ENCODE data around the gene PARP16. TPM values are rescaled to one million over a fixed set of nuclear protein-coding genes. Genes with fewer than 3 reads are reported as not detected.
"Not testable (repeated sequence)": the region's sequence is repeated elsewhere in the genome, so short reads cannot be mapped to it uniquely, and the experiment has no call there.

The PARP16 gene
- total and polyA plus RNA-seq, 4 experiments from 2014 or later: 20.8 to 27.2 (median 24.2) TPM

DNA sequence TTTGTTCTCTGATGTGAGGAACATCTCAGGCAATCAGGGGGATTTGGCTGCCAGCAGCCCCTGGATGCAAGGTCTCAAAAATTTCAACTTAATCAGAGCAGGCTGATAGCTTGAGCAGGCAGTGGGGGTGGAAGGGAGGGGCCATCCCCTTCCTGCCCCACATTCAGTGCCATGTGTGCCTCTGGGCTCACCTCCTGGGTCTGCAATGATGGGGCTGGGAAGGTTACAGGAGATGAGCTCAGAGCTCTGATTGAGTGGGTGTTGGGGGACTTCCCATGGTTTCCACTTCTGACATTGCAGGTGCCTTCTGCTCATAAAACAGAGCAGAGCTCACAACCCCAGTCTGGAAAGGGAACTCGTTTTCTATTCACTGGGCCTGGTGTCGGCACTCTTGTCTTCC, 37.0 kb downstream of the PARP16 start:
- H3K9me3 Mint-ChIP-seq: no peaks in the 10 kb centered on the region
- H3K9me3 ChIP-seq (ENCODE audit: control insufficient read depth in 1 of 2, low read length in 2 of 2): no peaks in the 10 kb centered on the region
- H3K27me3 ChIP-seq (ENCODE audit: insufficient read depth, low read length): no peaks in the 10 kb centered on the region
- ChIA-PET CTCF (ENCODE audit: partially characterized antibody) (interaction anchor here (0.7 kb wide), 1 partner anchor 1140 kb away, joined by 4 read pairs; no protein-coding TSS in a partner anchor), POLR2A (ENCODE audit: partially characterized antibody) (no interaction called here)
- no peak for DNase-seq
- no peak overlapping the region for H3K27ac ChIP-seq (ENCODE audit: low read depth, low read length)
- H3K4me3 Mint-ChIP-seq: no peak overlapping the region
- H3K27me3 Mint-ChIP-seq: no peaks in the 10 kb centered on the region
- H3K27ac Mint-ChIP-seq: peak overlapping the region in 1 of 7 donors; percentile 6
- peaks cover 20 to 22% of the 10 kb centered on the region in 2 donors for H3K36me3 Mint-ChIP-seq
- peaks cover 0 to 8% (median 0%) of the 10 kb centered on the region in 4 donors for H3K4me1 Mint-ChIP-seq
- H3K36me3 ChIP-seq (ENCODE audit: insufficient read depth, low read length): no peaks in the 10 kb centered on the region
- no peak overlapping the region for H3K4me3 ChIP-seq (ENCODE audit: low read length in 2 of 2)
- intact Hi-C loops (cut with micrococcal nuclease): no loop called here
- H3K4me1 ChIP-seq (ENCODE audit: insufficient read depth, low read length): no peaks in the 10 kb centered on the region

GRCh38 chr15:65248511-65249255, 38.0 kb downstream of the PARP16 start:
- H3K4me1 Mint-ChIP-seq: peaks cover 0 to 8% (median under 1%) of the 10 kb centered on the region in 4 donors
- H3K36me3 ChIP-seq (ENCODE audit: insufficient read depth, low read length): no peaks in the 10 kb centered on the region
- no peak overlapping the region for H3K4me3 Mint-ChIP-seq
- no peaks in the 10 kb centered on the region for H3K27me3 Mint-ChIP-seq
- DNase-seq: no peak
- H3K27ac Mint-ChIP-seq: peak overlapping the region in 3 of 7 donors; percentile 3 to 69 (median 7)
- no peak overlapping the region for H3K27ac ChIP-seq (ENCODE audit: low read depth, low read length)
- H3K9me3 ChIP-seq (ENCODE audit: control insufficient read depth in 1 of 2, low read length in 2 of 2): no peaks in the 10 kb centered on the region
- H3K4me1 ChIP-seq (ENCODE audit: insufficient read depth, low read length): no peaks in the 10 kb centered on the region
- intact Hi-C loops (cut with micrococcal nuclease): no loop called here
- no peak overlapping the region for H3K4me3 ChIP-seq (ENCODE audit: low read length in 2 of 2)
- ChIA-PET CTCF (ENCODE audit: partially characterized antibody) (no interaction called here), POLR2A (ENCODE audit: partially characterized antibody) (no interaction called here)
- peaks cover 14 to 21% of the 10 kb centered on the region in 2 donors for H3K36me3 Mint-ChIP-seq
- no peaks in the 10 kb centered on the region for H3K9me3 Mint-ChIP-seq
- no peaks in the 10 kb centered on the region for H3K27me3 ChIP-seq (ENCODE audit: insufficient read depth, low read length)

DNA sequence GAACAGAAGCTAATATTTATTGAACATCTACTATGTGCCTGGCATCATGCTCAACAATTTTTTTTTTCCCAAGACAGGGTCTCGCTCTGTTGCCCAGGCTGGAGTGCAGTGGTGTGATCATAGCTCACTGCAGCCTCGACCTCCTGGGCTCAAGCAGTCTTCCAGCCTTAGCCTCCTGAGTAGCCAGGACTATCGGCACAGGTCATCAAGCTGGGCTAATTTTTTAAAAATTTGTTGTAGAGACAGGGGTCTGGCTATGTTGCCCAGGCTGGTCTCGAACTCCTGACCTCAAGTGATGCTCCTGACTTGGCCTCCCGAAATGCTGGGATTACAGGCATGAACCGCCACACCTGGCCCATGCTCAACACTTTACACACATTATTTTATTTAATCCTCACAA, 39.7 kb downstream of the PARP16 start:
- peaks cover 0 to 8% (median under 1%) of the 10 kb centered on the region in 4 donors for H3K4me1 Mint-ChIP-seq
- intact Hi-C loops (cut with micrococcal nuclease): no loop called here
- Histone ChIP-seq H3K9me3 (ENCODE audit: control insufficient read depth in 1 of 2, low read length in 2 of 2) (no peaks in the 10 kb centered on the region), H3K4me3 (ENCODE audit: low read length in 2 of 2) (no peak overlapping the region), H3K4me1 (ENCODE audit: insufficient read depth, low read length) (no peaks in the 10 kb centered on the region), H3K27ac (ENCODE audit: low read depth, low read length) (no peak overlapping the region), H3K27me3 (ENCODE audit: insufficient read depth, low read length) (no peaks in the 10 kb centered on the region), H3K36me3 (ENCODE audit: insufficient read depth, low read length) (no peaks in the 10 kb centered on the region)
- peak overlapping the region in 1 of 7 donors; percentile 25 for H3K27ac Mint-ChIP-seq
- ChIA-PET POLR2A (ENCODE audit: partially characterized antibody) (no interaction called here), CTCF (ENCODE audit: partially characterized antibody) (interaction anchor here (1.7 kb wide), 1 partner anchor 35 kb away, joined by 5 read pairs; no protein-coding TSS in a partner anchor)
- H3K4me3 Mint-ChIP-seq: no peak overlapping the region
- no peak for DNase-seq
- H3K36me3 Mint-ChIP-seq: peaks cover 11 to 18% of the 10 kb centered on the region in 2 donors
- H3K27me3 Mint-ChIP-seq: no peaks in the 10 kb centered on the region
- H3K9me3 Mint-ChIP-seq: no peaks in the 10 kb centered on the region

- Histone ChIP-seq H3K4me1 (ENCODE audit: insufficient read depth, low read length) (no peaks in the 10 kb centered on the region), H3K27me3 (ENCODE audit: insufficient read depth, low read length) (no peaks in the 10 kb centered on the region), H3K9me3 (ENCODE audit: control insufficient read depth in 1 of 2, low read length in 2 of 2) (no peaks in the 10 kb centered on the region), H3K27ac (ENCODE audit: low read depth, low read length) (no peak overlapping the region), H3K4me3 (ENCODE audit: low read length in 2 of 2) (no peak overlapping the region), H3K36me3 (ENCODE audit: insufficient read depth, low read length) (no peaks in the 10 kb centered on the region)
- Mint-ChIP-seq H3K27me3 (no peaks in the 10 kb centered on the region), H3K4me3 (no peak overlapping the region), H3K27ac (no peak overlapping the region), H3K4me1 (peaks cover 0 to 8% (median under 1%) of the 10 kb centered on the region in 4 donors), H3K36me3 (peaks cover 11 to 17% of the 10 kb centered on the region in 2 donors), H3K9me3 (no peaks in the 10 kb centered on the region)
- intact Hi-C loops (cut with micrococcal nuclease): no loop called here
- CTCF ChIA-PET (ENCODE audit: partially characterized antibody): interaction anchor here (0.6 to 1.7 kb wide), 2 partner anchors 34 to 364 kb away, joined by 3 to 5 read pairs; no protein-coding TSS in a partner anchor
- POLR2A ChIA-PET (ENCODE audit: partially characterized antibody): no interaction called here
- no peak for DNase-seq
Observed at GRCh38 chr15:65246026-65246714, 40.5 kb downstream of the PARP16 start.

DNA sequence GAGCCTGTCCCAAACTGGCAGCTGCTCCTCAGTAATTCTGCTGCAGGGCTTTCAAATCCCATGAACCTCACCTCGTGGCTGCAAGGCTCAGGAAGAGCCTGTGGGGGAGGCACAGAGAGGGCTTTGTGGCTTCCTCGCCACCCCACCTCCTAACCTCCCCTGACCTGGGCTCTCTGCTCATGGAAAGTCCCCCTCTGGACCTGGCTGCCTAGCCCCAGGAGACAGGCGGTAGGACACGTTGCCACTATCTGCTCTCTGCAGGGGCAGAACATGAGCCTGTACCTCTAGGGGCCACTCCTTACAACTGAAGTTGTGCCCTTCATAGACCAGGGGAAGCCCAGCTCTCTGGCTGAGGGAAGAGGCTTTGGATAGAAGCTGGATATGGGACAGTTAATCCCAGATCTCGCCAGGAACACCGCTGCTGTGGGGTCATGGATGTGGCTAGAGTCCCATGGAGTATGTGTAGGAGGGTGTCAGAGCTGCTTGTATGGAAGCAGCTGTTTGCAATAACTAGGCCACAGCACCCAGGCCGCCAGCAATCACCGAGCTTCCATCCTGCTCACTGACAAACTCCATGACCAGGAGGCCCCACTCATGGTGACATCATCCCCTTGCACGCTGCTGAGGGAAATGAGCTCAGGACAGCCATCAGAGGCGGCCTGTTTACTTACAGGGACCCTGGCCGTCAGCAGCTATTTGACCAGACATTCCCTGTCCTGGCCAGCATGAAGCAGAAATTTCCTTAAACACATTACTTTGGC, 41.4 kb downstream of the PARP16 start:
- Mint-ChIP-seq H3K4me1 (peaks cover 0 to 4% (median under 1%) of the 10 kb centered on the region in 4 donors), H3K9me3 (no peaks in the 10 kb centered on the region), H3K27ac (no peak overlapping the region), H3K36me3 (peaks cover 11 to 15% of the 10 kb centered on the region in 2 donors), H3K4me3 (no peak overlapping the region), H3K27me3 (no peaks in the 10 kb centered on the region)
- ChIA-PET POLR2A (ENCODE audit: partially characterized antibody) (no interaction called here), CTCF (ENCODE audit: partially characterized antibody) (interaction anchor here (0.6 kb wide), 1 partner anchor 365 kb away, joined by 3 read pairs; no protein-coding TSS in a partner anchor)
- Histone ChIP-seq H3K27me3 (ENCODE audit: insufficient read depth, low read length) (no peaks in the 10 kb centered on the region), H3K36me3 (ENCODE audit: insufficient read depth, low read length) (no peaks in the 10 kb centered on the region), H3K4me1 (ENCODE audit: insufficient read depth, low read length) (no peaks in the 10 kb centered on the region), H3K4me3 (ENCODE audit: low read length in 2 of 2) (no peak overlapping the region), H3K9me3 (ENCODE audit: control insufficient read depth in 1 of 2, low read length in 2 of 2) (no peaks in the 10 kb centered on the region), H3K27ac (ENCODE audit: low read depth, low read length) (no peak overlapping the region)
- DNase-seq: no peak
- intact Hi-C loops (cut with micrococcal nuclease): no loop called here

DNA sequence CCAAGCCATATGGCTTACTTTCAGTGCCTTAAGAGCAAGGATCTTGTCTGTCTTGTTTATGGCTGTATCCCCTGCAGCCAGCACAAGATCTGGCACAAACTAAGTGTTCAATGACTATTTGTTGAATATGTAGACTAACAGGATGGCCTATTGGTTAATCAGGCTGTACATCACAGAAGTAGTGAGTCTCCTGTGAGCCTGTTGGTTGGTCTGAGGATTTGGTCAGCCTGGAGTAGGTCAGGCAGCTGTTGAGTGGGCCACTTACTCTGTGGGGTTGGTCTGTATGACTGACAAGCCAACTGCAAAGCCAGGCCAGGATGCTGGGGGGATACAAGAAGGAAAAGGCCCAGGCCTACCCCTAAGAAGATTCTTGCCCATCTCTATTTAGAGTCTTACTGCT, 42.0 kb downstream of the PARP16 start:
- ChIA-PET POLR2A (ENCODE audit: partially characterized antibody) (no interaction called here), CTCF (ENCODE audit: partially characterized antibody) (no interaction called here)
- H3K4me1 ChIP-seq (ENCODE audit: insufficient read depth, low read length): no peaks in the 10 kb centered on the region
- no peaks in the 10 kb centered on the region for H3K36me3 ChIP-seq (ENCODE audit: insufficient read depth, low read length)
- no peaks in the 10 kb centered on the region for H3K9me3 Mint-ChIP-seq
- no peaks in the 10 kb centered on the region for H3K27me3 Mint-ChIP-seq
- no peak overlapping the region for H3K4me3 ChIP-seq (ENCODE audit: low read length in 2 of 2)
- no peaks in the 10 kb centered on the region for H3K27me3 ChIP-seq (ENCODE audit: insufficient read depth, low read length)
- H3K36me3 Mint-ChIP-seq: peaks cover 11 to 15% of the 10 kb centered on the region in 2 donors
- intact Hi-C loops (cut with micrococcal nuclease): no loop called here
- no peaks in the 10 kb centered on the region for H3K9me3 ChIP-seq (ENCODE audit: control insufficient read depth in 1 of 2, low read length in 2 of 2)
- H3K27ac Mint-ChIP-seq: no peak overlapping the region
- H3K4me1 Mint-ChIP-seq: peaks cover 0 to 3% (median under 1%) of the 10 kb centered on the region in 4 donors
- no peak for DNase-seq
- H3K27ac ChIP-seq (ENCODE audit: low read depth, low read length): no peak overlapping the region
- no peak overlapping the region for H3K4me3 Mint-ChIP-seq

DNA sequence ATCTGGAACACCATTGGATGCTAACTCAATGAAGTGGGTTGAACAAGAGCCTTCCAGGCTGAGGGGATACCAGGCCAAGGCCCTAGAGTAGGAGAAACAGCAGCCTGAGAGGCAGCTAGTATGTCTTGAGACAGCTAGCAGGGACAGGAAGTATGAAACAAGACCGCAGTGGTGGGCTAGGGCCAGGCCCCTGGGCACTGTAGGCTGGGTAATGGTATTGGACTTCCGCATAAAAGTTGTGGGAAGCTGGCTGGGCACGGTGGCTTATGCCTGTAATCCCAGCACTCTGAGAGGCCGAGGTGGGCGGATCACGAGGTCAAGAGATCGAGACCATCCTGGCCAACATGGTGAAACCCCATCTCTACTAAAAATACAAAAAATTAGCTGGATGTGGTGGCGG, 50.2 kb downstream of the PARP16 start:
- H3K4me1 ChIP-seq (ENCODE audit: insufficient read depth, low read length); H3K27ac Mint-ChIP-seq; H3K4me1 Mint-ChIP-seq; H3K36me3 ChIP-seq (ENCODE audit: insufficient read depth, low read length); H3K4me3 ChIP-seq (ENCODE audit: low read length in 2 of 2); DNase-seq; intact Hi-C loops (cut with micrococcal nuclease); H3K27me3 ChIP-seq (ENCODE audit: insufficient read depth, low read length); H3K9me3 Mint-ChIP-seq; CTCF ChIA-PET (ENCODE audit: partially characterized antibody); H3K27ac ChIP-seq (ENCODE audit: low read depth, low read length); H3K27me3 Mint-ChIP-seq; H3K4me3 Mint-ChIP-seq; H3K36me3 Mint-ChIP-seq; H3K9me3 ChIP-seq (ENCODE audit: control insufficient read depth in 1 of 2, low read length in 2 of 2): not testable (repeated sequence)
- POLR2A ChIA-PET (ENCODE audit: partially characterized antibody): interaction anchor here (0.7 kb wide), 1 partner anchor 52 kb away, joined by 3 read pairs; no protein-coding TSS in a partner anchor
